Neuron (in vitro differentiated cells): ENCODE data around the gene LRRC28.

Experiments used
- H2AFZ ChIP-seq: one replicate; pipeline ENCODE4 v1.6.1; 2013; ENCODE audit warnings: low read depth, mild to moderate bottlenecking, inconsistent platforms, low read length, moderate library complexity
- H3K27me3 ChIP-seq: one replicate; pipeline ENCODE4 v1.6.1; 2013; ENCODE audit warnings: low read length; ENCODE audit not compliant: insufficient read depth
- H3K36me3 ChIP-seq: one replicate; pipeline ENCODE4 v1.6.1; 2013; ENCODE audit warnings: low read length; ENCODE audit not compliant: insufficient read depth
- H3K4me1 ChIP-seq: one replicate; pipeline ENCODE4 v1.6.1; 2013; ENCODE audit warnings: low read length; ENCODE audit not compliant: insufficient read depth
- H3K4me3 ChIP-seq: 2 replicates; pipeline ENCODE4 v1.5.1; 2013; ENCODE audit warnings: mild to moderate bottlenecking, low read length, moderate library complexity
- H3K9me3 ChIP-seq: one replicate; pipeline ENCODE4 v1.6.1; 2013; ENCODE audit warnings: low read length

The LRRC28 gene

DNA sequence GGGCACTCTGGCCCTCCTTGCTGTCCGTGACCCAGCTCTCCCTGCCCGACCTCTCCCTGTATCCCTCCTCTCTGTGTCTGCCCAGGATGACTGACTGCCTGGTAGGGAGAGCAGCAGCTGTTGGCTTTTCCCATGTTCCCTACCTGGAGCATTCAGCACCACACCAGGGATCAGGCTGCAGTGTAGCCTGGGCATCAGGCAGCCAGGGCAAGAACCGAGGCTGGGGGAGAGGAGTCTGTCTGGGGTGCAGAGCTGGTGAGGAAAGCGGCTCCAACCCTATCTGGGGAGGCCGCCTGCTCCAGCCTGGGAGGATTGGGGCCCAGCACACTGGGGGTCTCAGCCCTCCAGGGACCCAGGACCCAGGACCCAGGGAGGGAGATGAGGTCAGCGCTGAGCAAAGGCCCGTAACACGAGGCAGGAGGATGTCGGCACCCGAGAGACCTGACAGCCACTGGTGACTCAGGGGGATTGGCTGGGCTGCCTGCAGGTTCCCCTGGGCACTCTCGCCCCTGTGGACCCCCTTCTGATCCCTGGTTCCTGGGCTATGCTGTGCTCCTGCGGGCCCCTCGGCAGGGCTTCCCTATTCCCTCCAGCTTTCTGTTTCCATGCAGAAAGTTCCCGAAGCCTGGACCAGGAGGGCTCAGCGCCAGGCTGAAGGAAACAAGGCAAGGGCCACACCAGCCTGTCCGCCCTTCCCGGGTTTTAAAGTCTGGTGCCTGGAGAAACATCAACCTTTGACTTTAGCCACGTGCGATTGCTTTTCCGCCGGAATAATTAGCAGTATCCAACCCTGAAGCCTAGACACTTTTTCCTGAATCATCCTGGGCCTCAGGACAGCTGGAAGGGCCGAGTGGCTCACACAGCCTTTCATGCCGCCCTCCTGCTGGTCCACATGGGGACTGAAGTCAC is 186.3 kb downstream of the LRRC28 start:
- Histone ChIP-seq H3K9me3 (no peaks in the 10 kb centered on the region), H3K27me3 (no peaks in the 10 kb centered on the region), H3K4me1 (peaks cover 4% of the 10 kb centered on the region), H3K36me3 (no peaks in the 10 kb centered on the region), H2AFZ (no peak overlapping the region), H3K4me3 (no peak overlapping the region)

DNA sequence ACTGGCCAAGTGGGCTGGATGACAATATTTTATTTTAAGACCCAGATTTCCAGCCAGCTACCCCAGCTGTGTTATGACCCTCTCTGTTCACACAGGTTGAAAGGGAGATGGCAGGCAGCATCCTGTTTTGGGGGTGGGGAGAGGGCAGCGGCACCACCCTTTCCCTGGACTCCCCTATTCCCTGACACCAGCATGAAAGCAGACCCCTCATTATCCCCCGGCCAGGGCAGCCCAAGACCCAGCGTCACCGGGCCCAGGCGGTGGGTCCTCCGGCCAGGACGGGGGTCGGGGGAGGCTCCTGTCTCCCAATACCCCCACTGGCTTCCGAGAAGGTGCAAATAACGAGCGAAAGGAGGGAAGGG is 186.9 kb downstream of the LRRC28 start:
- Histone ChIP-seq H3K36me3 (no peaks in the 10 kb centered on the region), H2AFZ (peak overlapping the region; percentile 74), H3K9me3 (no peaks in the 10 kb centered on the region), H3K4me1 (peaks cover 4% of the 10 kb centered on the region), H3K27me3 (no peaks in the 10 kb centered on the region), H3K4me3 (peak overlapping the region; percentile 21)

DNA sequence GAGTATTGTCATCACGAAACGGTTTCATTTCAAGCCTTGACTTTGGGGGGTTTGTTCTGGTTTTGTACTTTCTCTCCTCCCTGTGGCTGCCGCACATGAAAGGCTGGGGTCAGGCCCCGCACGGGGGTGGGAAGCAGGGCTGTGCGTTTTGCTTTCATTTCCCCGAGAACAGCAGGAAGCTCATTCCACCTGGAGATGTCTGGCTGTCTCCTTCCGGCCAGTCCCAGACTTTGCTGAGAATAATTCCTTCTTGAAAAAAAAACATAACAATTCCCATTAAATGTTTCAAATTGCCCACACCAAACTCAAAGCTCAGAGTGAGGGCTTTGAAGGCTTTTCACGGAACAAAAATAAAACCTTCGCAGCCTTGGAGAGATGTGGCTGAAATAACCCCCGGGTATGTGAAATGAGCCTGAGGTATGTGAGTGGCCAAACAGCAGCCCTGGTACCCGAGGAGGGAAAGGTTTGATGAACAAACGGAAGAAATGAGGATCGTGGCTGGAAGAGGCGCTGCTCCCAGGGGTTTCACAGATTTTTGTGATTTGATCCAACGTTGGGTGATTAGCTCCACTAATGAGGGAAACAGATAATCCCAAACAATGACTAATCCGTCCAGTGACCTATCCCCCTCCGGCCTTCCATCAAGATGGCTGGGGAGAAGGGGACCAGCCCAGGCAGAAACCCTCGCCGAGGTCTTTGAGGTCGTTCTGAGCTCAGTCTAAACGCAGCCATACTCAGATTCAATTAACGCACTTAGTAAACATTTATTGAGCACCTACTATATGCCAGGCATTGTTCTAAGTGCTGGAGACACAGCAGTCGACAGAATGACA is 187.6 kb downstream of the LRRC28 start:
- Histone ChIP-seq H2AFZ (peak overlapping the region; percentile 74), H3K36me3 (no peaks in the 10 kb centered on the region), H3K27me3 (no peaks in the 10 kb centered on the region), H3K4me3 (peak overlapping the region; percentile 21), H3K9me3 (no peaks in the 10 kb centered on the region), H3K4me1 (peaks cover 4% of the 10 kb centered on the region)

DNA sequence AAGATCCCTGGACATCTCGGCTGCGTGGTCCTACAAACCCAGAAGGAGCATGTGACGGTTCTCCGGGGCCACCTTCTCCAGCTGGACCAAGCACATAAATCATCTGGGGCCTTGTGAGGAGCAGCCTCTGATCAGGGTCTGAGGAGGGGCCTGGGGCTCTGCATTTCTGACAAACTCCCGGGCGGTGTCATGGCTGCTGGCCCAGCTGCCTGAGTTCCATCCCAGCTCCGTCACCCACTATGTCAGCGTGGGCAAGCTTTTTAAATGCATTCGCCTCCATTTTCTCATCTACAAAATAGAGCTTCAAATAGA is 188.2 kb downstream of the LRRC28 start:
- Histone ChIP-seq H3K36me3 (no peaks in the 10 kb centered on the region), H3K4me1 (peaks cover 4% of the 10 kb centered on the region), H3K4me3 (no peak overlapping the region), H2AFZ (no peak overlapping the region), H3K9me3 (no peaks in the 10 kb centered on the region), H3K27me3 (no peaks in the 10 kb centered on the region)

DNA sequence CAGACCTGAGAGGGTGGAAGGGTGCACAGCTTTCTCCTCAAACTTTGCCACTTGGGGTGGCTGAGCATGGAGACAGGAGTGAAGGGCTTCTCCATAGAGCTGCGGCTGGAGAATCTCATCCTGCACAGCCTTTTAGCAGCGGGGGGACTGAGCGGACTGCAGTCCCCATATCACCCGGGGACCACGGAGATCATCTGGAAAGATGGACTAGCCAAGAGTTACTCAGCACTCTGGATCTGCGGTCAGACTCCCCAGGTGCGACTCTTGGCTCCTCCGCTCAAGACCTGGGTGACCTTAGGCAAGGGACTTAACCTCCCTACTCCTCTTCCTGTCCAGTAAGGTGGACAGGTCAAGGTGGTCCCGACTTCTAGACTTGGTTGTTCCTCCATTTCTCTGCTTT is 188.7 kb downstream of the LRRC28 start:
- no peaks in the 10 kb centered on the region for H3K27me3 ChIP-seq
- no peak overlapping the region for H2AFZ ChIP-seq
- peaks cover 4% of the 10 kb centered on the region for H3K4me1 ChIP-seq
- no peaks in the 10 kb centered on the region for H3K9me3 ChIP-seq
- no peaks in the 10 kb centered on the region for H3K36me3 ChIP-seq
- no peak overlapping the region for H3K4me3 ChIP-seq
